NCI-H146 treated with DMSO at 0.1 percent for 48 hours (cell line): ENCODE data around the gene PALLD.

Source experiments
- DNase-seq: peaks from one replicate; lab custom pipeline; 2025; ENCODE audit not compliant: unreplicated experiment; lab: John Stamatoyannopoulos, UW

The PALLD gene

GRCh38 chr4:168587411-168588125 is 90.7 kb downstream of the PALLD start:
- no peak for DNase-seq

- DNase-seq: no peak
These were observed 92.2 kb downstream of the PALLD start for GRCh38 chr4:168588916-168589531.

DNA sequence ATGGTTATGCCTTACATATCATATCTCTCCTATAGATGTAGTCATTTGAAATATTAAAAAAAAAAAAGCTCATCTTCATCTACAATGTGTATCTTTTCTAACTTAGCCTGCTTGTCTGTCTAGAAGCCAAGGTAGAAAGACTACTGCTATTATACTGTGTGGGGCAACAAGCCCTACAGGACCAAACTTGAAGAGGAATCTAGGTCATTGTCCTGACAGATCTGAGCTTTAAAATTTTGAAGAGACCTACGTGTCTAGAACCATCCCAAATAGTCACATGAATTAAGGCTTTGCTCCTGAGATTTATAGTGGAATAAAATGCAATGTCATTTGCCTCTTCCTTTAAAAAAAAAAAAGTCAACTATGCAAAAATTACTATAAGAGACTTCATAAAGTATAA is 95.8 kb downstream of the PALLD start:
- no peak for DNase-seq

DNA sequence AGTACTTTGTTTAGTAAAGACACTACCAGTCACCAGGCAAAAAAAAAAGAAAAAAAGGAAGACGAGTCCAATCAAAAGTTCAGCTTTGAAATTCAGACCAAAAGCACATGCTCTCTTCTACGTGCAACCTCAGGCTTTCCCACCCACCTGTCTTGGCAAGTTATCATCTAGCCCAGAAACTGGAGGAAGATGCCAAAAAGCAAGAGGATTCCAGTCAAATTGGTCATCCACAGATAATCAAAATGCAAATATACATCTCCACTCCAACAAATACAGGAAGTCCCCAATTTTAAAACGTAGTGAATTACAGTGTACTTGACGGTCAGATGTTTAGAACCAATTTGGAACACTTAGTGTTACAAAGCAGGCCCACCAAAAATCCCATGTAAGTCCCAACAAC is 96.5 kb downstream of the PALLD start:
- DNase-seq: no peak

- no peak for DNase-seq
These were observed 97.3 kb downstream of the PALLD start for GRCh38 chr4:168594121-168594520.

- no peak for DNase-seq
These were observed 101.3 kb downstream of the PALLD start for GRCh38 chr4:168598191-168598590.

DNA sequence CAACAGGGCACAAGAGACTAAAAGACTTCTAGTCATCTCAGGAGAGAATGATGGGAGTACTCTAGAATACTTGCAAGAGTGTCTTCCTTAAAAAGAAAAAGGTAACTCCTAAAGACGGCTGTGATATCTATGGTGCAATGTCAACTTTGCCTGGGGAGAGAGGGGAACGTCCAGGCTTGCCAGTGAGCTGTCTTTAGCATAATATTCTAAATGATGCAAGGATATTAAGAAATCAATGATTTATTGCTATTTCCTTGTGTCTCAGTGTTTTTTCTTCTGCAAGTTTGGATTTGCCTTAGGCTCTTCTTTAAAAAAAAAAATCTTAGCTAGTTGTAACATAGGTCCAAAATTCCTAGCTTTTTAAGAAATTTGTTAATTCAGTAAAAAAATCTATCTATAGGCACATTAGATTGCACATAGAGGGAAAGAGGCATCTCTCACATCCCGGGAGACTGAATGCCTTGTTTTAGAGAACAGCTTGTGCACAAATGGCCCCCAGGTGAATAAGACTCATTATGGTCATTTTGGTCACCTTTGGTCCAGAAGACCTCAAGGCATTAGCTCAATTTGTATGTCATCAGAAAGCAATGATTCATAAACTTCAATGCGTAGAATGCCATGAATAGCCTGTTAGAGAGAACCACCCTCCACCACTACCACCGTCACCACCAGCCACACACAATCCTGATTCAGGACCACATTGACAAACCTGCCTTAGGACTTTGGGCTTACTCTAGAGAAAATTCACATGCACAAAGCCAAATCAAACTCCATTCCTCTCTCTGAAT is 104.1 kb downstream of the PALLD start:
- no peak for DNase-seq

DNA sequence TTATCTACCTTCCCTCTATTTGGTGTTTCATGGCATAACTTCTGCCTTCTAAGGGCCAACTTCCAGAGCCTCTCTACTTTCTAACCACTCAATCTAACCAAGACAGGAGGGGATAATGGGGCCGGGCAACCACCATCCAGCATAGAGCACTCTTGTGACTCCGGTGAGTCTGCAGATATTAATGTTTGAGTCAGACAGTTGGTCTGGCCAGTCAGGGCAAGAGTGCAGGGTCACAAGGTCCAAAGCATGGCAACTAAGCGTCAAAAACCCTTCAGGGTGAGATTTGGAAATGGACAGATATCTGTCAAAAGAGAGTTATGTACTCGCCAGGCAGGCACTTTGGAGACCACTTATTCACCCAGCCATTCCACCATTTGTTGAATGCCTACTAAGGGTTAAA is 105.0 kb downstream of the PALLD start:
- no peak for DNase-seq

- DNase-seq: no peak
These were observed 107.9 kb downstream of the PALLD start for GRCh38 chr4:168604496-168605373.

DNA sequence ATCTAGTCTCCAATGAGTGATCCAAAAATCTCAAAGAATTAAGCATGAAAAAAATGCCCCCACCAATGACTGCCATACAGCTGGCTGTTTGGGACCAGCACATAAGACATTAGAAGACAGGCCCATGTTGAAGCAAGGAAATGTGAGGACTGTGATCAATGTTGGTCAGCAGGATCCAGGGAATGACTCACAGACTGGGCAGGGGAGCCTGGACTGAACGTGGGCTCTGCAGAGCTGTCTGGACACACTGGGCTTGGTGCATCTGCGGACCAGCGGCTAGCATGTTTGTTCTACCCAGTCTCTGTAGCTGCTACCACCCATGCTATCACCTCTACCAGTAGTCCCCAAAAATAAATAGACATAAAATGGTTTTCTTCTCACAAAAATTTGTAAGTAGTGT is 108.6 kb downstream of the PALLD start:
- no peak for DNase-seq

GRCh38 chr4:168607215-168607614 is 110.4 kb downstream of the PALLD start:
- no peak for DNase-seq

DNA sequence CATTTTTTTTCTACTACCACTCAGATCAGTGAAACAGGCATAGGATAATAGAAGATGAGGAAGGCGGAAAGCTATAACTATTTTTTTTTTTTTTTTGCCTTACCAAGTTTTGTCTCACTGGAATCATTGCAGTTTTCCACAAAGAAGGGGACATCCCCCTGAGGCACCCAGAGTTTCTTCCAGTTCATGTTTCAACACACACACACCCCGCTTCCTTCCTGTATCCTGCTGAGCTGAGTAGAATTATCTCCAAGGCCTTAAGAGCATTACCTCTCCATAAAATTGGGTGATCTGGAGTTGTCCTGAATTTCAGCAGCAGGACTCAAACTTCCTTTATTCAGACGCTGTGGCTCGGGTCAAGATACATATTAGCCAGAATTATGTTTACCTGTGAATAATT is 111.9 kb downstream of the PALLD start:
- no peak for DNase-seq

- no peak for DNase-seq
These were observed 112.5 kb downstream of the PALLD start for GRCh38 chr4:168609369-168609768.

DNA sequence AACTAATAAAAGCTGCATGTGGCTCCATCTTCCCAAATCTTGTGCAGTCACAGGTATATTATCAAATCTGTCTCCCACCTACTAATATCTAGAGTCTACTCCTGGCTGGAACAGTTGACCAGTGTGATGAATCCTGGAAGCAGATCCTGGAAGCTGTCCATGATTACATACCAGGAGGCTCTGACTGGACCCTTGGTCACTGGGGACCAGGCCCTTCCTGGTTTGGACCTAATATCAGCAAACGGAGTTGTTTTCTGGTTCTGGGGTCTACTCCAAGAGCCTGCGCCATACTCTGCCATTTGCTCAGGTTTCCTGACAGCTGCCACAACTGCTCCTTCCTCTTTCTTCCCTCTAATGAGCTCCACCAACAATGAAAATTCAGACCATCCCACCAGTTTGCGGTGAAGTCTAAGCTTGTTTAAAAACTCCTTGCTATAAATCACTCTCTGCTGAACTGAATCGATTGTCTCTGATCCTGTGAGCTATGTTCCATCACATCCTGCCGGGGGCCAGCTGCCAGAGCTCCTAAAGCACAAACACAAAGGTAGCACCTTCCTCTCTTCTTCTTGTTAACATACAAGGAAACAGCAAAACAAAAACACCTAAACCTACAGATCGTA is 114.2 kb downstream of the PALLD start:
- DNase-seq: no peak

DNA sequence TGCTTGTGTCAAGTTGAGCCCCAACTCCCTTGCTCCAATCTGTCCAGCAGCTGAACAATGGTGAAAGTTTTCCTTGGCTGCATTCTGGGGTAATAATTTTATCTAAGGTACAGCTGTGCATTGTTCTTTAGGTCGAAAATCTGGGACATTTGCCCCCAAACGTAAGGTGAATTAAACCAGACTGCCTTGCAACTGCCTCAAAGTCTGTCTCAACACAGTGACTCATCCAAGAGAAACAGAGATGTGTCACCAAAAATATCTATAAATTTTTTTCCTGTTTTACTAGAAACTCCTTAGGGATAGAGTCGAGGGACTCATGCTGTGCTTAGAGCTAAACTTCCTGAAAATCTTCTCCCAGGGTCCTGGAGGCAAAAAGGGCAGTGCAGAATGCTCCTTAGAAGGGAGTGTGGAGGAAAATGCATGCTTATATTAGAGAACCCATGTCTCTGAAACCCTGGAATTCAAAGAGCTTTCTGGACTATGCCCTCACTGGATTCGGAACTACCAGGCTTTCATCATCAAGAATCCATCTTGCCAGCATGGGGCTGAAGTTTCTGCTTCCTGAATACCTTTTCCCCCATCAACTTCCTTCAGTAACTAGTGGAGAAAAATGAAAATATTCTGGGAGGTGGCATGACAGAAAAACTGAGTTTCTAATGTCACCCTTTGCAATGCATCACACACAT is 115.7 kb downstream of the PALLD start:
- DNase-seq: no peak

- DNase-seq: no peak
These were observed 117.0 kb downstream of the PALLD start for GRCh38 chr4:168613869-168614268.

DNA sequence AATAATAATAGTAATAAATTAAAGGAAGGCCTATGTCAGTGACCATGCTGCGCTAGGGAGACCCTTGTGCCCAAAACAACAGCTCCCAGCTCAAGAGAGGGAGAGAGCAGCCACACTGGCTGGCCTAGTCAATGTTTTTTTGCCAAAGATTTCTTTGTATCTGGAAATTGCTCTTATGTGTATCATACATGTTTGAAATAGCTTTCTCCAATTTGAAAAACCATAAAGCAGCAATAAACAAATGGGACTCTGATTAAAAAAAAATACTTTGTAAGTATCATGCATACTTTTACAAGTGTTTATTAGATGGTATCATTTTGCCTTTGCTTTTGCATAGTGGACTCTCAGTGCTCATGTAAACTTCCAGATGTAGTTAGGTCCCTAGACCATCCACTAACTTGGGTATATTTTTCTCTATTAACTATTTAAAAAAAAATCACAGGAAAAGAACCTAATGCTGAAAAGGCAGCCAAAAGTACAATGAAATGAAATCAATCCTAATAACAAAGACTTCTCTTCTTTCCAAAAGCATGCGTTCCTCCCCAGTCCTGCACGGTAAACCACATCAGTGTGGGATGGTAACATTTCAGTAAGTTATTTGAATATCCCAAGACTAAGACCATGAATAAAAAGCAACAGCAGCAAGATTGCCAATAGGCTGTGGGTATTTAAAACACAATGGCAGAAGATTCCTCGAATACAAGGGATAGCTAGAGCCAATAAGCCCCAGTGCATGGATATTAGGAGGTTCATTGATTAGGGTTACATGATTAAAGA is 117.6 kb downstream of the PALLD start:
- DNase-seq: no peak

- no peak for DNase-seq
These were observed 118.6 kb downstream of the PALLD start for GRCh38 chr4:168615294-168616065.
